GM21737 (cell line): Measurements from ENCODE around the gene THOC7.

Experiments
- ATAC-seq: cut with Tn5 transposase; IDR thresholded peaks from one replicate; pipeline ENCODE4 v1.9.1; 2021; ENCODE audit warnings: mild to moderate bottlenecking, moderate library complexity; ENCODE audit not compliant: unreplicated experiment

The THOC7 gene

DNA sequence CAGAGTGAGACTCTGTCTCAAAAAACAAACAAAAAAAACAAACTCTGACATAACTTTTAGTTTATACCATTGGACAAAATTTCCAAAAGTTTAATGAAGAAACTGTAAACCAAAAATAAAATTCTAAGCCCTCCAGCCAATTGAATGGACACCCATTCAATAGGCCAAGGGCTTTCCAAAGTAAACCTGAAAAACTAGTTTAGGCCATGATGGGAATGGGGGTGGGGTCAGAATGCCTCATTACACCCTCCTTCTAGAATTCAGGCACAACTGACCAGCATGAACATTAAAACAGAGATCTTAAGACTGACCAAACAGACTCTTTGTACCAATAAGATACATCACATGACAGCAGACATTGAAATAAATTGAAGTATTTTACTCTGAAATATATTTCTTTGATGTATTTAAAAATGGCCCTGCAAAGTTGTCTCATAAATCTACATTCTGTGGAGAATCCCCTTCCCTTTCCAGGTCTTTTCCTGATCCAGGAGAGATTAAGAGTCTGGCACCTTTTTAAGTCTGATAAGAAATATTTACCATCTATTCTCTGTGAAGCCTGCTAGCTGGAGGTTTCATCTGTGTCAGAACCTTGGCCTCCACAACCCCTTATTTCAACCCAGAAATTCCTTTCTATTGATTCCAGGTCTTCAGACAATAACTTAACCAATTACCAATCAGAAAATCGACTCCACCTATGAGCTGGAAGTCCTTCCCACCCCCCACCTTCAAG, 15.7 kb downstream of the THOC7 start:
- ATAC-seq, result no peak

DNA sequence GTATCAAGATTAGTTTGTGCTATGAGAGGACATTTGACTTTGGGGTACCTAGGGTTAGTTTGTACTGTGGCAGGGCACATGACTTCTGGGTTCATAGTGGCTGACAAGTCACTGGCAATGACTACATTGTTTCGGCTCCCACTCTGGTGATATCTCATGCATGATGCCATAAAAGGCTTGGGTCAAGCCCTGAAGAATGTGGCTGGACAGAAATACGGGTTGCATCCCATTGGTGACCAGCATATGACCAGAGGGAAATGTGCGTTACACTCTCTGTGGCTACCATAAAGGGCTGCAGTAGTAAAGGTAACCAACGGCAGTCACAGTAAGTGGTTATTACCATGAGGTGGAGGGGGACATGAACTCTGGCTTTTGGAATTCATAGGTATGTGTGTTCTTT, 18.4 kb downstream of the THOC7 start:
- no peak for ATAC-seq

DNA sequence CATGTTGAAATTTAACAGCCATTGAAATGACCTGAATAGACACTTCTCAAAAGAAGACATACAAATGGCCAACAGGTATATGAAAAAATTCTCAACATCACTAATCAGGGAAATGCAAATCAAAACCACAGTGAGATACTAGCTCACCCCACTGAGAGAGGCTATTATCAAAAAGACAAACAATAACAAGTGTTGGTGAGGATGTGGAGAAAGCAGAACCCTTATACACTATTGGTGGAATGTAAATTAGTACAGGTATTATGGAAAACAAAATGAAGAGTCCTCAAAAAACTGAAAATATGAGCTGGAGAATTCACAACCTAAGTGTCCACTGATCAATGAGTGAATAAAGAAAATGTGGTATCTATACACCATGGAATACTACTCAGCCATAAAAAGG, 21.5 kb downstream of the THOC7 start:
- no peak for ATAC-seq

DNA sequence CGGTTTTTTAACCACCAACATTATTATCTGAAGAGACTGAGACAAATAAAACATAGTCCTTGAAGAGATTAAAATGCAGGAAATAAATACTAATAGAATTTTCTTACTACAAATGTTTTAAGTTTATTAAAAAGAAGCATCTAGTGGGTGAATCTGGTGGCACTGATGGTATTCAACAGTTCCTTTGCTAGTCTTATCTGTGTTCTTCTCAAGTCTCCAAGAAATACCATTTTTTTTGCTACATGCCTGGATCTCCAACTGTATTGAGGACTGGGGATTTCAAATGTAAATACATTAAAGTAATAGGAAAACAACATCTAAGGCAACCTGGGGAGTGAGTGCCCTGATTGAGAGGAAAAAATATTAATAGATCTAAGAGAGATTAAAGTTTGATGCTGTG, 21.9 kb downstream of the THOC7 start:
- no peak for ATAC-seq

DNA sequence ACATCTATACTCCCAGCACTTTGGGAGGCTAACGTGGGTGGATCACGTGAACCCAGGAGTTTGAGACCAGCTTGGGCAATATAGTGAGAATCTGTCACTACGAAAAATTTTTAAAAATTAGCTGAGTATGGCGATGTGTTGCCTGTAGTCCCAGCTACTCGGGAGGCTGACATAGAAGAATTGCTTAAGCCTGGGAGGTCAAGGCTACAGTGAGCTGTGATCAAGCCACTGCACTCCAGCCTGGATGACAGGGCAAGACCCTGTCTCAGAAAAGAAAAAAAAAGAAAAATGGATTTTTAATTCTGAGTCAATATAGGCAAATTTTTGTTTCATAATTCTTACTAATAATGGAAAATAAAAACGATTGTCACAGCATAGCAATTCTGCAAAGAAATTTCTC, 31.2 kb downstream of the THOC7 start:
- no peak for ATAC-seq

DNA sequence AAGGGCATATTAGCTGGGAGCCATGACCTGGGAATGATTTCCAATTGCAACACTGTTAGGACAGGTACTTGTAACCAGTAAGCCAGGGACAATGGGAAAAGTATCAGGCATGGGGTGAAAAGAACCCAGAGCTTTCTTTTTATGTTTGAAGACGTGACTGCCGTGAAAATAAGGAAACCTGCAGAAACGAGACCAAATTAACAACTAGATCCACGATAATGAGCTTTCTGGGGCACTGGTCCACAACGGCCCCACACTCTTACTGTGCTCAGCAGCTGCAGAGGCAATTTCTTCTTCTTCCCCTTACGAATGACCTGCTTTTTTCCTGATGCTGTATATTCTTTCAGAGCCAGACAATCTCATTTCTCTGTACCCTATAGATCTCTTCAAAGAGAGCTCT, 33.1 kb downstream of the THOC7 start:
- no peak for ATAC-seq

DNA sequence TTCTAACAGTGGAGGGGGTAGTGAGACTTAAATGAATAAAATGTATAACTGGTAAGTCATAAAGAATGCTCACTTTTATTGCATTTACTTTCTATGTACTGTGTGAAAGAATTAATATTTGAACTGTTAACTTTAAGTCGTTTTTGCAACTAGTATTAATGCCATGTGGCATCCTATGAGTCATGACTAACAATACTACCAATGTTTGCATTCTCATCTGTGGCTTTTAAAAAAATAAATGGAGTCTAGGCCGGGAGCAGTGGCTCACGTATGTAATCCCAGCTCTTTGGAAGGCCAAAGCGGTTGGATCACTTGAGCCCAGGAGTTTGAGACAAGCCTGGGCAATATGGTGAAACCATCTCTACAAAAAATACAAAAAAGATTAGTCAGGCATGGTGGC, 39.3 kb downstream of the THOC7 start:
- ATAC-seq, result no peak

DNA sequence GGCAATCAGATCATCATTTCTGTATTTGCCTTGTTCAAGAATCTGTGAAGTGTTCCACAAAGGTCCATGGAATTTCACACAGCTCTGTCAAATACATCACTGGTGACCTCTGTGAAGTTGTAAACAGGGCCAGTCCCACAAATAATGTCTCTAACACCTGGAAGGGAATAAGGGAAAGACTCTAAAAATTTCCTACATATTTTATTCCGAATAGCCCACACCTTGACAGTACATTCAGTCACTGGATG, 44.5 kb downstream of the THOC7 start, which contains the start of gene C3orf49:
Gene C3orf49 (plus strand): TSS at position 149 of the 248 bp plus-strand sequence. CDS start 173 bp downstream, outside the sequence.
- no peak for ATAC-seq

DNA sequence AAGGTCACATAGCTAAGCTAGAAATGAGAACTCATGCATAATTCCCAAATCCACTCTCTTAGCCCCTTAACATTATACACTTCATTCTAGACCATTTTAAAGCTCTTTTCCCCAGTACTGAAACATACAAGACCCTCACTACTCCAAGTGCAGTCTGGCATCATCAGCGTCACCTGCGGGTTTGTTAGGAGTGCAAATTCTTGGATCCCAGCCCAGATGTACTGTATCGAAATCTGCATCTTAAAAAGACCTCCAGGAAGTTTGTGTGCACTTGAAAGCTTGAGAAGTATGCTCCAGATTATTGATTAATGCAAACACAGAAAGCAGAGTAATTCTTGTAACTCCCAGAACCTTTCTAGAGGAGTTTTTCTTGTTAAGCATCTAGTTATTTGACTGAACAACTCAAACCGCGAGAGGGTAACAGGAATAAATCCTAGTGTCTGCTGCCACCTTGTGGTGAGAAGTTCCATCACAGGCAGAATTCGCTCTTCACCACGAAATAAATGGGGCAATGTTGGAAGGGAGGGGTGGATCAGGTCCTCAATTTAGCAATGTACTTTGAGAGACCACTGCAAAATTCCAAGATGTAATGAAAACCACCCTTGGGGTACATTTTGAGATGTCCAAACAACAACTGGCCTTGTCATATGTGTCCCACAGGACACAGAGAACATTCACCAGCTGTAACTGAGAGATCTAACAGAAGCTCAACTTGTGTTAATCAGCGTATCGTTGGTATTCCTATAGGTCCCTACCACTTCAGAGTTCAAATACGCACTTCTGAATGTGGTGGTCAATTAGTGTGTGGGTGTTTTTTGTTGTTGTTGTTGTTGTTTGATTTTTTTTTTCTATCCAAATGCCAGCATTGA, 45.1 kb downstream of the THOC7 start:
- ATAC-seq, result peak; percentile 64

DNA sequence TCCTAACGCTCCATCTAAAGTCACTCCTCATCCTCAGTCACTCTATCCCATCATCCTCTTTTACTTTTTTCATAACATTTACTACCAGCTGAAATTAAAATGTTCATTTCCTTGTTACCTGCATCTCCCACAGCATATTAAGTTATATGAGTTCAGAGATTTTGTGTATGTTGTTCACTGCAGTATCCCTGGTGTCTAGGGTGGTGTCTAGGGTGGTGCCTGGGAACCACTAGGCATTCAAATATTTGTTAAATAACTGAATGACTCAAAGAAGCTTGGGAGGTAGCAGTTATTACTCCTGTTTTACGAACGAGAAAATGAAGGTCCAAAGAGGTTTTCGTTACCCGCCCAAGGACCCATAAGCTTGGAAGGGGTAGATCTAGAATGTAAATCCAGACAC, 46.4 kb downstream of the THOC7 start:
- no peak for ATAC-seq

DNA sequence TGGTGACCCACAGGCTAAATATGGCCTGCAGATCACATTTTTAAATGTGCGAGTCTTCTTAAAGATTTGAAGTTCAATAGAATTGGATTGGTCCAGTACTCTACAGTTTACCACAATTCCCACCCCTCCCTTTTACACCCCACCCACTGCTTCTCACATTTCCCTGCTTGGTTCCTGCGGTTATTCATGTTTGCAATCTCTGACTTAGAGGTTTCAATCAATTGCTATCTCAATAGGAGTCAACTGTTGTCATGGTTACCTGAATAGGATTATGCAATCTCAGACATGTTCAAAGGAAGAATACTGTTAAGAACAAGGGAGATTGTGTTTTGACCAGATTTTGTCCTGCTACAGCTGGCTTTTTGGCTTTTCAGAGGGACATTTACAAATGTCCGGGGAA, 49.4 kb downstream of the THOC7 start:
- no peak for ATAC-seq

DNA sequence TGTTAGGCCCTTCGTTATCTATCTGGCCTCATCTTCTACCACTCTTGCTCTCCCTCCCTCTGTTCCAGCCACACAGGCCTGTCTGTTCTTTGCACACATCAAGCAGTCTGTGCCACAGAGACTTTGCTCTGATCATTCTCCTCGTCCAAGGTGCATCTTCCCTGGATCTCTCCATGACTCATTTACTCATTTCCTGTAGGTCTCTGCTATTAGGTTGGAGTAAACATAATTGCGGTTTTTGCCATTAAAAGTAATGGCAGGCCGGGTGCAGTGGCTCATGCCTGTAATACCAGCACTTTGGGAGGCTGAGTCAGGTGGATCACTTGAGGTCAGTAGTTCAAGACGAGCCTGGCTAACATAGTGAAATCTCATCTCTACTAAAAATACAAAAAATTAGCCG, 54.0 kb downstream of the THOC7 start:
- no peak for ATAC-seq

DNA sequence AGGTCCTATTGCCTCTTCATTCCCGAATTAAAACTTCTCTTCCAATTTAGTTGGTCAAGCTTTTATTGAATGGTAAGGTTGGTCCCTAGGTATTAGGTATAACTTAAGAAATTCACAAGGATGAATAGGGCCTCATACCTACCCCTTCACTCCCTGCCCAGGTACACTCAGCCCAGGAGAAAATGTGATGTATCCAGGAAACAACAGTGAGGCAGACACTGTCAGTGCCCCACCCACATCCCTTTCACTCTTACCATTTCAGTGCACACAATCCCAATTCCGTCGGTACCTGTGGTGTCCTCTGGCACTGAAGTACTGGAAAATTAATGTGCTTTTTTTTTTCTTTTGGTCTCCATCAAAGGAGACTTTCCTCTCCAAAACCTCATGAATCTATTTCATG, 55.0 kb downstream of the THOC7 start:
- no peak for ATAC-seq

DNA sequence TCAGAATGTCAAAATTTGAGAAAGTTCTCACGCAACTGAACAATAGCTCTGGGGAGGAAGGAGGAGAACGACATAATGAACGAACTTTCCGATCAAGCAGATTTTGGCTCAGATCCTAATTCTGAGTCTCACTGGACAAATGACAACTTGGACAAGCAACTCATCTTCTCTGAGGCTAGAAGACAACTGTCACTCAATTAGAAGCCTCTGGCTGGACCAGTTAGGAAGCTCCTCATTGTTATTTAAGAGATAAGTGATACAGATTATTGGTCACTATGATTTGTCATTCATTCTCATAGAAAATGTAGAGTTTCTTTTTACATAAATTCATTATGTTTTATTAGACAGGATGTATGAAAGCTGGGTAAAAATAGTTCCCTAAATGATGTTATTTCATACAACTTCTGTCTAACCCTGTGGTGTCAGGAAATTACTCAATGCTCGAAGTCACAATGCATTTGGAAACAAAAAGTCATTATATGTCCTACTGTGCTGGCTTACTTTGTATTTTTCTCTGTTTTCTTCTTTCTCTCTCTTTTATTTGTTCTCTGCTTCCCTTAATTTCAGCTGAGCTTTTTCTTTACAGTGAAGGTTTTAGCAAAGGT, 55.5 kb downstream of the THOC7 start:
- no peak for ATAC-seq

DNA sequence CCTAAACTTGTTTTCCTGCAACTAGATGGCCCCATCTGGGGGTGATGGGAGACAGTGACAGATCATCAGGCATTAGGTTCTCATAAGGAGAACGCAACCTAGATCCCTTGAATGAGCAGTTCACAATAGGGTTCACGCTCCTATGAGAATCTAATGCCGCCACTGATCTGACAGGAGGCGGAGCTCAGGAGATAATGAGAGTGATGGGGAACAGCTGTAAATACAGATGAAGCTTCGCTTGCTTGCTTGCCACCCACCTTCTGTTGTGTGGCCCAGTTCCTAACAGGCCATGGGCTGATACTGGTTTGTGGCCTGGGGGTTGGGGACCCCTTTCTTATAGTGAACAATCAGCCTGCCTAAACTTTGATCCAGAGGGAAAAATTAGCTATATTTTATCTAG, 59.7 kb downstream of the THOC7 start:
- no peak for ATAC-seq

DNA sequence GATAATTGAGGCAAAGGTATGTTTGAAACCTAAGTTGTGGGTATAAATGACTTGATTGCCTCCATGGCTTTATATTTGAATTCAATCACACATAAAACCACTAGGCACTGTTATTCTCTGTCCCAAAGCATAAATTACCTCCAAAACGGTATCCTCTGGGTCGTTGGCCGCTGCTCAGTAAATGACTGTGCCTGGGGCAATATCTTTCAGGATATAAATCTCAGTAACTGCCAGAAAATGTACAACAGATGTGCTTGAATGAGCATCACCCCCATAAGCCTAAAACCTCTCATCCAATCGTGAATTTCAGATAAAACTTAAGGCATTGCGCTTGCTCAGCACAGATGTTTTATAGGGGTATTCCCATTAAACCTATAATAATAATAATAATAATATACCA, 63.5 kb downstream of the THOC7 start:
- no peak for ATAC-seq

DNA sequence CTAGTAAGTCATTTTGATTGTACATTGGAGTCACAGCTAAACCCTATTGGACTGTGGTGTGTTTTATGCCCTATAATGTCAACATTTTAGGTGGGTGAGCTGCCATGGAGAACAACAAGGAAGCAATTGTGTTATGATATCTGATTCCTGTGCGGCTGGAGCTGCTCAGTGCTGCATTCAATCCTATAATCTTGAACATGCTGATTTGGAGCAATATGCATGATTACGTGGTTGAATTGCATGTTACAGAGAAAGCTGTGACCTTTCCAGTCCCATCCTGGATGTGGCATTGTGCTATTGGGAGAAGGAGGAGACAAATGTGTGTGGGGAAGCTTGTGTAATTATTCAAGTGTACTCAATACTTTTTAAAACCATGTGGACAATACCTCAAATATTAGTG, 64.7 kb downstream of the THOC7 start:
- ATAC-seq, result no peak

DNA sequence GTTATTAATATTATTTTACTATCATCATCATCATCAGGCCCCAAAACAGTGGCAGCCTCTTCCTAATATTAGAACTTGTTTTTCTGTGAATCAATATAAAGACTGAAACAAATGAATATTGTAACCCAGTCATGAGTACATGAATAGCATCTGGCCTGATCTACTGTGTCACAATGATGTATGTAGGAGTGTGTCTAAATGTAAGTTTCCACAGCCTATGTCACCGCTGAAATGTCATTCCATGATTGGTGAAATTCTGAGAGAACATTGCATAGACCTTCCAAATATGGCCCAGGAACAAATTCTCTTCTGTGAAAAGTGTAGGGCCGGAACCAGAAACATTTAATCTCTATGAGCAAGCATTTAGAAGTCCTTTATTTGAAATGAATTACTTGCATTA, 65.1 kb downstream of the THOC7 start:
- ATAC-seq, result no peak

DNA sequence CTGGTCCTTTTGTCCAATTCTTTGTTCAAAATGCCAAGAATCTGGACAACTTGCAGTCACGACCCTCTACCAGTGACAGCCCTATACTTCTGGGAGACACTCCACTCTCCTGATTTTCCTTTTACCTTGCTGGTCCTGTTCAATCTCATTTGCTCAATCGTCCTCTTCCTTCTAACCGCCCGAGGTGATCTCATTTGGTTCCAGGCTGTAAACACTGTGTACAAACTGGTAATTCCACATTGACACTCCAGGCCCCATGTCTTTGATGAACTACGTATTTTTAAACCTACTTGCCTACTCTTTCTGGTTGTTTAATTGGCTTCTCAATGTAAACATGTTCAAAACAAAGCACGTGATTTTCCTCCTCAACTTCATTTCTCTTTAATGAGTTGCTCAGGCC, 68.2 kb downstream of the THOC7 start:
- ATAC-seq, result no peak

DNA sequence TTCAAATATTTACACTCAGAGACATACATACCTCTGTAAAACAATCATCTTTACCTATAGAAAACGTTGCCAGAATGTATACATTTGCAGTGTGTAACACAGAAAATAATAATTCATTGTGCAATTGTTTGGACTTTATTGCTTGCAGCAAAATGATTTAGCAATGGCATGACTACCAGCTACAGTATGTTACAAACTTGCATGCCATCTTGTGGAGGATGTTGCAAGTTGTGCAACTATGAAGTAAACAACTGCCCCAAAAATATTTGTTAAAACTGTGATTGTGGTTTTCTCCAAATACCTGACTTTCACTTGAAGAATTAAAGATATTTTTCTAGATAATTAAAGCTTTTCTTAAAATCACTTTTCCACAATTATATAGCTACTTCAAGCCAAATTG, 71.6 kb downstream of the THOC7 start:
- no peak for ATAC-seq
